Hepatocyte (in vitro differentiated cells): ENCODE measurements around the gene CDC14B. TPM values are rescaled to one million over a fixed set of nuclear protein-coding genes. Genes with fewer than 3 reads are reported as not detected.

ENCODE experiments used
- DNase-seq: peaks from one replicate; pipeline ENCODE4 v3.0.0-alpha.2; 2016; ENCODE audit warnings: low spot score
- H2AFZ ChIP-seq: fragments of 200-600 bp; sonication (generic); 2 replicates; pipeline ENCODE4 v1.6.0; 2016; ENCODE audit warnings: antibody characterized with exemption, mild to moderate bottlenecking
- H3K27ac ChIP-seq: fragments of 200-600 bp; sonication (generic); 2 replicates; pipeline ENCODE4 v1.5.1; 2016; ENCODE audit warnings: mild to moderate bottlenecking
- H3K27me3 ChIP-seq: fragments of 200-600 bp; sonication (generic); 2 replicates; pipeline ENCODE4 v1.6.1; 2016
- H3K36me3 ChIP-seq: fragments of 200-600 bp; sonication (generic); replicated peaks from 2 replicates; pipeline ENCODE4 v1.5.1; 2016; ENCODE audit warnings: low read depth; ENCODE audit not compliant: insufficient read depth
- H3K4me1 ChIP-seq: fragments of 200-600 bp; sonication (generic); 2 replicates; pipeline ENCODE4 v1.5.1; 2016; ENCODE audit warnings: mild to moderate bottlenecking, moderate library complexity; ENCODE audit not compliant: insufficient read depth
- H3K4me2 ChIP-seq: fragments of 200-600 bp; sonication (generic); 2 replicates; pipeline ENCODE4 v1.6.0; 2016
- H3K4me3 ChIP-seq: fragments of 200-600 bp; sonication (generic); 2 replicates; pipeline ENCODE4 v1.5.1; 2016; ENCODE audit warnings: mild to moderate bottlenecking
- H3K79me2 ChIP-seq: fragments of 200-600 bp; sonication (generic); 2 replicates; pipeline ENCODE4 v1.6.0; 2017; ENCODE audit warnings: mild to moderate bottlenecking
- H3K9me2 ChIP-seq: fragments of 200-600 bp; sonication (generic); replicated peaks from 2 replicates; pipeline ENCODE4 v1.6.0; 2017; ENCODE audit warnings: mild to moderate bottlenecking; ENCODE audit not compliant: insufficient read depth
- H3K9me3 ChIP-seq: fragments of 200-600 bp; sonication (generic); 2 replicates; pipeline ENCODE4 v1.5.1; 2016; ENCODE audit warnings: low read depth, mild to moderate bottlenecking
- H4K20me1 ChIP-seq: fragments of 200-600 bp; sonication (generic); 2 replicates; pipeline ENCODE4 v1.6.0; 2016; ENCODE audit warnings: mild to moderate bottlenecking; ENCODE audit not compliant: insufficient read depth, poor library complexity, severe bottlenecking
- CTCF ChIP-seq: fragments of 200-600 bp; sonication (generic); IDR thresholded peaks from 2 replicates; pipeline ENCODE4 v1.5.1; 2016; ENCODE audit warnings: antibody characterized with exemption, mild to moderate bottlenecking; ENCODE audit not compliant: poor library complexity
- EZH2 ChIP-seq: fragments of 200-600 bp; sonication (generic); IDR thresholded peaks from 2 replicates; pipeline ENCODE4 v1.6.1; 2016; ENCODE audit warnings: antibody characterized with exemption, mild to moderate bottlenecking, borderline replicate concordance
- EZH2phosphoT487 ChIP-seq: fragments of 200-600 bp; sonication (generic); IDR thresholded peaks from one replicate; pipeline ENCODE4 v1.6.1; 2018; ENCODE audit warnings: antibody characterized with exemption, mild to moderate bottlenecking, low read depth, moderate library complexity; ENCODE audit not compliant: unreplicated experiment, severe bottlenecking
- WGBS: methylation state at CpG from one replicate; pipeline ENCODE4 v1.1.6; 2016; ENCODE audit warnings: low lambda C conversion rate; ENCODE audit errors: missing lambda C conversion rate; 5-methylcytosine and 5-hydroxymethylcytosine counted together
- polyA plus RNA-seq: library from polyadenylated mRNA; unstranded; fragments of >200 nt; fragmentation: Nextera tagmentation; extraction: Ambion mirVana; gene quantifications from 2 replicates; pipeline ENCODE4 v1.2.1, GENCODE V29; 2016
- total RNA-seq: library from RNA; depleted of rRNA; stranded (reverse); fragments of >200 nt; gene quantifications from 2 replicates; pipeline ENCODE4 v1.2.3, GENCODE V29; 2014

The CDC14B gene
- total and polyA plus RNA-seq, 2 experiments from 2014 or later, result 15.1 to 33.4 TPM

DNA sequence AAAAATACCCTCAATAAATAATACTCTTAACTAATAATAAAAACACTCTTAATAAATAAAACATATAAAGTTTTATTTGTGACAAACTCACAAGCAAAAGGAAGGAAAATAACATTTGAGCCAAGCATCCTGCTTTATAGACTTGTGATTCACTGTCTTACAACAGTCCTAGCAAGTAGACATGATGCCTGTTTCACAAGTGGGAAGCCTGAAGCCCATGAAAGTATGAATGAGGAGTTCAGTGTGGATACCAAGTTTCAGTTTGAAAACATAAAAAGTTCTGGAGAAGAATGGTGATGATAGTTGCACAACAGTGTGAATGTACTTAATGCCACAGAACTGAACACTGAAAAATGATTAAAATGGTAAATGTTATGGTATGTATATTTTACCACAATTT lies 158.8 kb downstream of the CDC14B start:
- Histone ChIP-seq H2AFZ (no peak overlapping the region), H3K4me3 (no peak overlapping the region), H3K4me1 (no peaks in the 10 kb centered on the region), H4K20me1 (no peaks in the 10 kb centered on the region), H3K27ac (no peak overlapping the region), H3K36me3 (no peaks in the 10 kb centered on the region), H3K4me2 (no peak overlapping the region), H3K79me2 (no peaks in the 10 kb centered on the region), H3K9me2 (no peaks in the 10 kb centered on the region), H3K9me3 (no peaks in the 10 kb centered on the region), H3K27me3 (no peaks in the 10 kb centered on the region)
- DNase-seq, result no peak
- TF ChIP-seq EZH2phosphoT487 (no peak), CTCF (no peak), EZH2 (no peak)

- Histone ChIP-seq H3K27ac (no peak overlapping the region), H3K9me3 (no peaks in the 10 kb centered on the region), H3K4me1 (no peaks in the 10 kb centered on the region), H3K4me3 (no peak overlapping the region), H3K27me3 (no peaks in the 10 kb centered on the region), H2AFZ (no peak overlapping the region), H4K20me1 (no peaks in the 10 kb centered on the region), H3K4me2 (no peak overlapping the region), H3K79me2 (no peaks in the 10 kb centered on the region), H3K36me3 (no peaks in the 10 kb centered on the region), H3K9me2 (no peaks in the 10 kb centered on the region)
- 71% methylated on average over 5 of the region's 5 CpGs for WGBS
- DNase-seq, result no peak
- TF ChIP-seq EZH2, result no peak
- TF ChIP-seq EZH2phosphoT487, result no peak
- no peak for TF ChIP-seq CTCF
Observed at GRCh38 chr9:96460470-96460869, 159.2 kb downstream of the CDC14B start.

DNA sequence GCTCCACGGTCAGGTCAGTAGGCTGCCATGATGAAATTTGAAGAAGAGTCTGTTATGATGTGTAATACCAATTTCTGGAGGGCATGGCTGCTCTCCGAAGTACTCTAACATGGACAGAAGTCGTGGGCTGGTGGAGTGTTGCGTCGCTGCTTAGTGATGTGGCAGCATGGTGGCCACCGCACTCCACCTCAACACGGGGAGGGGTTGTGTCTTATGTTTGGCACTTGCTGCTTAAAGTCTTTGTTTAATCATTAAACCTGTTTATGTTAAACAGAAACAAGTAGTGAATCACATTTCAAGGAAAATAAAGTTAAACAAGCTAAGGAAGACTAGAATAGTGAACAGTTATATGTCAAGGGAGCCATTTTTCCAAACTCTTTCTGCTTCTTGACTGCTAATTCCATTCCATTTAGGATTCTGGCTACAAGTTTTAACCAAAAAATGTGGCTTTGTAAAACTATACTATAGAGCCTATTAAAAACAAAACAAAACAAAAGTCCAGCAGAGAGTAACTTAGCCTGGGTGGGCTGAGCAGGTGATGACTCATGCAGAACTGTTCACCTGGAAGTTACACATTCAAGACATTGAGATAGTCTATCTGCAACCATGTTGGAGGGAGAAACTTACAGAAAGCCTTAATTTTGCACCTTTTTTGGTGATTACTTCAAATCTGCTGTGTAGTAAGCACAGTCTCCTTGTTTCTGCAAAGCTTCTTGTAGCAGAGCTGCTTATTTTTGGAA lies 160.2 kb downstream of the CDC14B start:
- no peaks in the 10 kb centered on the region for H4K20me1 ChIP-seq
- no peak overlapping the region for H3K27ac ChIP-seq
- no peaks in the 10 kb centered on the region for H3K36me3 ChIP-seq
- H3K79me2 ChIP-seq, result peaks cover 7% of the 10 kb centered on the region
- WGBS, result 93% methylated on average over 7 of the region's 7 CpGs
- TF ChIP-seq CTCF (no peak), EZH2 (no peak), EZH2phosphoT487 (no peak)
- H3K9me2 ChIP-seq, result no peaks in the 10 kb centered on the region
- H2AFZ ChIP-seq, result no peak overlapping the region
- H3K27me3 ChIP-seq, result no peaks in the 10 kb centered on the region
- no peak for DNase-seq
- no peaks in the 10 kb centered on the region for H3K9me3 ChIP-seq
- H3K4me2 ChIP-seq, result no peak overlapping the region
- no peak overlapping the region for H3K4me3 ChIP-seq
- no peaks in the 10 kb centered on the region for H3K4me1 ChIP-seq
